HEK293T (cell line): ENCODE data around the gene SYTL2.
"Not testable (repeated sequence)": the region's sequence is repeated elsewhere in the genome, so short reads cannot be mapped to it uniquely, and the experiment has no call there.

Experiments used
- CTCF ChIA-PET: fragments of 350-600 bp; formaldehyde crosslinking; extraction: SDS; loops from one replicate; lab custom pipeline; 2021; ENCODE audit warnings: antibody characterized with exemption, inconsistent platforms; lab: Yijun Ruan, JAX
- POLR2A ChIA-PET: fragments of 350-600 bp; formaldehyde crosslinking; extraction: SDS; loops from one replicate; lab custom pipeline; 2020; ENCODE audit warnings: antibody characterized with exemption, inconsistent platforms; lab: Yijun Ruan, JAX
- DNase-seq: peaks from one replicate; pipeline ENCODE4 v3.0.0; 2012; ENCODE audit warnings: mixed read lengths; ENCODE audit errors: extremely low spot score
- ARNT ChIP-seq: fragments of 450-650 bp; IDR thresholded peaks from 2 replicates; pipeline ENCODE4 v1.6.1; 2017; ENCODE audit warnings: mild to moderate bottlenecking
- BHLHE40 ChIP-seq: fragments of 450-650 bp; IDR thresholded peaks from 2 replicates; pipeline ENCODE4 v1.6.1; 2016; ENCODE audit warnings: mild to moderate bottlenecking, moderate library complexity, borderline replicate concordance
- CTBP1 ChIP-seq: fragments of 450-650 bp; IDR thresholded peaks from 2 replicates; pipeline ENCODE4 v1.6.1; 2016; ENCODE audit warnings: borderline replicate concordance
- ELF4 ChIP-seq: fragments of 450-650 bp; IDR thresholded peaks from 2 replicates; pipeline ENCODE4 v1.6.1; 2017; ENCODE audit warnings: antibody characterized with exemption
- FOXA1 ChIP-seq: fragments of 450-650 bp; IDR thresholded peaks from 2 replicates; pipeline ENCODE4 v1.6.1; 2016; ENCODE audit warnings: mild to moderate bottlenecking
- FOXK2 ChIP-seq: fragments of 450-650 bp; IDR thresholded peaks from 2 replicates; pipeline ENCODE4 v1.6.1; 2016; ENCODE audit warnings: mild to moderate bottlenecking
- FOXM1 ChIP-seq: fragments of 450-650 bp; IDR thresholded peaks from 2 replicates; pipeline ENCODE4 v1.6.1; 2017; ENCODE audit warnings: mild to moderate bottlenecking, borderline replicate concordance
- HDGF ChIP-seq: fragments of 450-650 bp; IDR thresholded peaks from 2 replicates; pipeline ENCODE4 v1.6.1; 2017; ENCODE audit warnings: antibody characterized with exemption, borderline replicate concordance
- L3MBTL2 ChIP-seq: fragments of 450-650 bp; conservative IDR thresholded peaks from 2 replicates; pipeline ENCODE4 v1.6.1; 2016; ENCODE audit warnings: mild to moderate bottlenecking
- LEF1 ChIP-seq: fragments of 450-650 bp; IDR thresholded peaks from 2 replicates; pipeline ENCODE4 v1.6.1; 2017; ENCODE audit warnings: mild to moderate bottlenecking, borderline replicate concordance
- NFRKB ChIP-seq: fragments of 450-650 bp; IDR thresholded peaks from 2 replicates; pipeline ENCODE4 v1.6.1; 2016; ENCODE audit warnings: mild to moderate bottlenecking, moderate library complexity
- PKNOX1 ChIP-seq: fragments of 450-650 bp; IDR thresholded peaks from 2 replicates; pipeline ENCODE4 v1.6.1; 2016
- SP1 ChIP-seq: fragments of 450-650 bp; IDR thresholded peaks from 2 replicates; pipeline ENCODE4 v1.6.1; 2017
- SUZ12 ChIP-seq: fragments of 450-650 bp; IDR thresholded peaks from 2 replicates; pipeline ENCODE4 v1.6.1; 2016; ENCODE audit warnings: mild to moderate bottlenecking
- TARDBP ChIP-seq: fragments of 450-650 bp; IDR thresholded peaks from 2 replicates; pipeline ENCODE4 v1.6.1; 2016
- ZNF384 ChIP-seq: fragments of 450-650 bp; IDR thresholded peaks from 2 replicates; pipeline ENCODE4 v1.6.1; 2016

The SYTL2 gene

GRCh38 chr11:85787809-85788760 lies 22.9 kb downstream of the SYTL2 start:
- CTCF ChIA-PET: no interaction called here
- TF ChIP-seq FOXM1 (no peak), FOXA1 (no peak), ELF4 (no peak), HDGF (no peak), CTBP1 (no peak), LEF1 (no peak), BHLHE40 (no peak), ARNT (no peak), SP1 (no peak), FOXK2 (no peak), PKNOX1 (no peak), SUZ12 (no peak), TARDBP (no peak), NFRKB (no peak), L3MBTL2 (no peak), ZNF384 (no peak)
- DNase-seq: no peak
- POLR2A ChIA-PET: no interaction called here

- TF ChIP-seq L3MBTL2: no peak
- TF ChIP-seq NFRKB: no peak
- no peak for TF ChIP-seq CTBP1
- TF ChIP-seq LEF1: no peak
- ChIA-PET CTCF (no interaction called here), POLR2A (no interaction called here)
- no peak for DNase-seq
These were observed 23.8 kb downstream of the SYTL2 start for GRCh38 chr11:85787168-85787567.

GRCh38 chr11:85784480-85785265 lies 26.3 kb downstream of the SYTL2 start:
- no peak for DNase-seq
- POLR2A ChIA-PET: no interaction called here
- TF ChIP-seq PKNOX1: no peak
- no peak for TF ChIP-seq HDGF
- CTCF ChIA-PET: no interaction called here

- POLR2A ChIA-PET: no interaction called here
- CTCF ChIA-PET: no interaction called here
- no peak for TF ChIP-seq BHLHE40
- no peak for TF ChIP-seq SP1
- TF ChIP-seq FOXK2: no peak
- no peak for TF ChIP-seq FOXM1
- TF ChIP-seq PKNOX1: no peak
- no peak for TF ChIP-seq FOXA1
- TF ChIP-seq SUZ12: no peak
- no peak for TF ChIP-seq TARDBP
- no peak for TF ChIP-seq LEF1
- DNase-seq: no peak
These were observed 27.2 kb downstream of the SYTL2 start for GRCh38 chr11:85783758-85784157.

- DNase-seq, CTCF ChIA-PET, POLR2A ChIA-PET: not testable (repeated sequence)
These were observed 30.0 kb downstream of the SYTL2 start for GRCh38 chr11:85780780-85781517.

GRCh38 chr11:85779956-85780640 lies 30.8 kb downstream of the SYTL2 start:
- POLR2A ChIA-PET: no interaction called here

GRCh38 chr11:85777603-85777972 lies 33.4 kb downstream of the SYTL2 start:
- CTCF ChIA-PET, DNase-seq, POLR2A ChIA-PET: not testable (repeated sequence)

More at GRCh38 chr11:85779956-85780640, 30.8 kb downstream of the SYTL2 start:
- TF ChIP-seq ZNF384 (no peak), HDGF (no peak), FOXK2 (no peak), ARNT (no peak), TARDBP (no peak), FOXM1 (no peak), SP1 (no peak)
- no peak for DNase-seq
- CTCF ChIA-PET: no interaction called here
